Hindlimb muscle (tissue), 1 donor: Measurements from ENCODE around the gene CACNA2D3. TPM values are rescaled to one million over a fixed set of nuclear protein-coding genes. Genes with fewer than 3 reads are reported as not detected.
"Not testable (repeated sequence)": the region's sequence is repeated elsewhere in the genome, so short reads cannot be mapped to it uniquely, and the experiment has no call there.

ENCODE experiments used
- DNase-seq: peaks from one replicate; pipeline ENCODE4 v3.0.0-alpha.2; 2013
- polyA plus RNA-seq: library from polyadenylated mRNA; unstranded; fragments of 120-200 nt; gene quantifications from one replicate; pipeline ENCODE4 v1.2.1, GENCODE V29; 2013; ENCODE audit not compliant: insufficient read length

CACNA2D3 gene
- polyA plus RNA-seq, 1 donor = 2.4 TPM

DNA sequence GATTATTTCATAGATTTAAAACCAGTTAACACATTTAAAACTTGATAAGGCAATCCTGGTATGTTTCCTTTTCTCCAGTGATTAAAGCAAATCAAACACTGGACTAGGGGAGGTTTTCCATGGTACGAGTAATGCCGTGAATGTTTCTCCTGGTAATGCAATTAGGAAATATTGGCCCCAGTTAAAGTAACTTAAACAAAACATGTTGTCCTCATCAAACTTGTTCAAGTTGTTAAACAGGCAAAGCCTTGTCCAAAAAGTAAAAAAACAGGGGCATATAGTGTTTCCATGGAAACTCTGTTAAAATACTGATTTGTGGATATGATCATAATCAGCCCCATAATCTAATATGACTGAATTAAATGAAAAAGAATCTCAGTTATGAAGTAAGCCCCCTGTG lies 818.6 kb downstream of the CACNA2D3 start:
- DNase-seq = peak; percentile 40

DNA sequence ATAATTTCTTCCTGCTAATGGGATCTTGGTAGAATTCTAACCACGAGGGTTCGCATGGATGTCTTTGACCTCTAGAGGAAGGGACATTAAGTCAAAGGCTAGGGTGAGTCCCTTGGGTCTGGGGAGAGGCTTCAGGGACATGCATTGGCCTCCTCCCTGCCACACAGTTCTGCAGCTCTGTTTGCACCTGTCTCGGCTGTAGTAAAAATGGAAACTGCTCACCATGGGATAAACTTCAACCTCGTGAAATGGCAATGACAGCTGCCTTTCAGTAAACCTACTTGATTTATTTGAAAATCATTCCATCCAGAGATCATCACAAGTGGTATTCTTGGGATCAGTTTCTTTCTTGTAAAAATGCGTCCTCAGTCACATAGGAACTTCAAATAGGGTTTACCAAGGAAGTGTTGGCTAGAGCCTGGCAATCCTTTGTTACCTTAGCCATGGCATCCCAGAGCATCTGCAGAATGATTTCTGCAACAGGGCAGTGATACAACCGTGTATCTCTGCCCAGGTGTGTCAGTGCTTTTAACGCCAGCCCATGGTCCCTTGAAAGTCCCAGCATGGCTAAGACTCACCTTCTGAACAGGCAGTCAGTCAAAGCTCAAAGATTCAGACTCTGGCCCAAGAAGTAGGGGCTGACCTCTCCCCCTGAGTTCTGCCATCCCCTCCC lies 819.5 kb downstream of the CACNA2D3 start:
- DNase-seq = no peak

DNA sequence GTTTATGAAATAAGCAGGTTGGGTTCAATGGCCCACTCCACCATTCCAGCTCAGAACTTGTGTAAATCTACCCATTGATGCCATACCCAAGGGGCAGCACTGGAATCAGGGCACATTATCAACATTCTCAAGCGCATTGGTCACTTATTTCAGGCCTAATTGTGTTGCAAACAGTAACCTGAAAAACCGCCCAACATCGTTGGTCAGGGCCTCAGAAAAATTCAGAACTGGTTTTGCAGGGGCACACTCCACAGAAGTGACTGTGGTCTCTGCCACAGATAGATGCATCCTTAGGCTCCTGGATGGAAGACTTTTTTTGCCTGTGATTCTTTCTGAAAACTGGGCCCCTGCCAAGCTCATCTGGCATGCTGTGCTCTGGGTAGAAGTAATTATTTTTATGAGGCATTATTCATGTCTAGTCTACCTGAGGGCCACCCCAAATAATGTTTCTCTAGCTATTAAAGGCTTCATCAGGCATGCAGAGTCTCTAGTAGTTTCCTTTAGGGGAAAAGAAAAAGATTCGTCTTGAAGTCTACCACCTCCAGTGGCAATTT lies 827.2 kb downstream of the CACNA2D3 start:
- DNase-seq = no peak

DNA sequence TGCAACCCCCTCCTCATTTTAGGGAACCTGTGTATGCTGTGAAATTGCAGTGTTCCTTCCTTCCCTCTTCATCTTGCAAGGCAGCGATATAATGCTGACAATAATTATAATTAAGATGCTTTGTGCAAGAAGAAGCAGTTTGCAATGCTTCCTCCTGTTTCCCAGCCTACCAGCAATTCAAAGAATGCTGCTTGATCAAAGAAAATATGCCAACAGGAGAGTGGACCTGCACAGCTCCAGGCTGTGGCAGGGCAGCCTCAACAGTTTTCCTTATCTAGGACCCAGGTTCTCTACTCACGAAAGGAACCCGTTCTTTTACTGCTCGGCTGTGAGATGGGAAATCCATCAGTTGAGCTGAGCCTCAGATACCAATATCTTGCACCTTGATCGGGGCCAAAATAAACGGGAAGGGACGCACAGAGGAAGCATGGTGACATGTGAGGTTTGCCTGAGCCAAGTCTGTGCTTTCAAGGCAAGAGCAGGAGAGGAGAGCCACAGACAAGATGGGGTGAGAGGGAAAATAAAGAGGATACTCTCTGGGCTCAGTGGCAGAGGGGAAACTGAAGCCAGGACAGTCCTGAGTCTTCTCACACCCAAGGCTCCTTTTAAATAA lies 828.1 kb downstream of the CACNA2D3 start:
- DNase-seq = no peak

DNA sequence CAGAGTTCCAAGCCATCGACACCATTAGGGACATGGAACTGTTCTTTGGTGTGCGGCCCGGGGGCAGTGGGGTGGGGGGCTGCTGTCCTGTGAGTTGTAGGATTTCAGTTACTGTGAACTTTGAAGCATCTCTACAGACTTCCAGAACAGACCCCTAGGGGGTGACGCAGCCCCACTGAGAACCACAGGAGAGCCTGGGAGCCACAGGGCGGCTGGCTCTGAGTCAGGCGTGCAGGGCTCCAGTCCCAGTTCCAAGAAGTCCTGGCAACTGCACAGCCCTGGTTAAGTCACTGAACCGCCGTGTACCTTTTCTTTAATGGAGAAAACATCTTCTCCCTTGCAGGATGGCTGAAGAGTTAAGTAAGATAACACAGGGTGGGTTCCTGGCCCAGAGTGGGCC lies 829.1 kb downstream of the CACNA2D3 start:
- DNase-seq = peak; percentile 81

DNA sequence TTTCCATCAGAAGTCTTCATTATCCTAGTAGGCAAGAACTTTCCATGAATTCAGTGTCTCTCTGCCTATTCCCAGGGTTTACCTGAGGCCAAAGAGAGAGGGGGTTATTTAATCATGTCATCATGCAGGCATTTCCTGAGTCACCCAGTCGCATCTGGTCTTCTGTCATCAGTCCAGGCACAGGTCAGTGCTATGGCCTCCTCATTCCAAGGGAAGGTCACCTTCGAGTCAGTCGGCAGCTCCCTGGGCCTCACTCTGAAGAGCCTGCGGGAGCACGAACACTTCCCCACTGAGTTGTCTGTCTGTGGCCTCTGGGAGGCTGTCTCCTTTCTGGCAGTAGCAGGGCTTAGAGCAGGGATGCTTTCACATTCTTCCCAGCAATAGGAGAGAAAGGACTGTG lies 831.7 kb downstream of the CACNA2D3 start:
- no peak for DNase-seq

DNA sequence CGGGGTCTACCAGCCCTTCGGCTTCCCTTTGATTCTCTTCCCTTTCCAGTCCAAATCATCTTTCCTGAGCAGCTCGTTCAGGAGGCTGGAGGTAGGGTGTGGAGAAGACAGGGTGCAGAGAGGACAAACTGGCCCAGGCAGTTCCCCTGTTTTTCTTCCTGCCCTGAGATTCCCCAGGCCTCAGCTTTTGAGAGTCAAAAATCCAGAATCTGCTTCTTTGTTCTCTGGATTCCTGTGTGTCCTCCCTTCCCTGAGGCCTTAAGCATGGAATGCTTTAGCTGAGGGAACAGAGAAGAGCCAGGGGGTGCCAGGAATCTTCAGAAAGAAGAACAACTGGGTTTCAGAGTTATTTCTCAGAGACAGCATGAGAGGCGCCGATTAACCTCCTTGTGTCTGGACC lies 832.2 kb downstream of the CACNA2D3 start:
- no peak for DNase-seq

DNA sequence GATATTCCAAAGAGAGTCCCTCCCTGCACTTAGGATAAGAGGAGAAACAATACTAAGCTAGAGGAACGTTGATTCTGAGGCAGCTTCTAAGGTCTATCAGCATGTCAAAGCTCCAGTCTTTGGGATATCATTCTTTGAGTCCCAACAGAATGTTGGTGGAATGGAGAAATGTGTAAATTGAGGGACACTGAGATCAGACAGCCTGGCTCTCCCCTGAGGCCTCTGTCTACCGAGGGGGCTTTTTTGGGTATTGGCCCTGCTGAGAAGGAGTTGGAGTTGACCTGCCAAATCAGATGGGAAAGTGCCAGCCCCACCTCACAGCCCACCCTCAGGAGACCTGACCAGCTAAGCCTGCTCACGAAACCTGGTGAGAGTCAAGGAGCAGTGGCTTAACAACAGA lies 833.1 kb downstream of the CACNA2D3 start:
- no peak for DNase-seq

DNA sequence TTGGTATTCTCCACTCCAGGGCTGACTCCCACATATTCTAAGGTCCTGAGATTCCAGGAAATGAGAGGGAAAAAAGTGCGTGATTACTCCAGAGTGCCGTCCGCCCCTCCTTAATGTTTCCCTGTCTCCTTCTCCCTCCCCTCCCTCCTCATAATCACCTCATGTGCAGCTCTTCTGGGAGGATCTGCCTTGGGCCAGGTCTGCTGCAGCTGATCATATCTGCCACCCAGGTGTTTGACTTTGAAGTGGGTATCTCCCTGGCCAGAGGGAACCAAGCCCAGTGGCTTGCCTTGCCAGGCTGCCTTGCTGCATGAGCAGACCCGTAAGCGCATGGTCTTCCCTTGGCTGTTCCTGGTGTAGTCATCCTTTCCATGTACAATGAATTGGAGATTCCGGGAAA lies 833.6 kb downstream of the CACNA2D3 start:
- no peak for DNase-seq

DNA sequence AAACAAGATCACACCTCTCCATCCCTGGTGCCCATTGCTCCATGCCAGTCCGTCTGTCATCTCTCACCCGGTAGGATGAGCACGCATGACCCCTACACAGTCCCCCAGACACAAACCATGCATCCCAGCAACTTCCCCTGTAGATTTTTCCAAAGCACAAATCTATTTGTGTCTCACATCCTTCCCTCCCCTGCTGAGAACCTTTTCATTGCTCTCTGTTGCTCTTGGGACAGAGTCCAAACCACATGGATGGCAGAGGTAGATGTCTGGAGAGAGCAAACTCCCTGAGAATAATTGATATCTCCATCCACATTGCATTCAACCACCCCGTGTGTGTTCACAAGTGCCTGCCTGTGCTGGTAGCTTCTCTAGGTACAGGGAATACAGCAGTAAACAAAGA lies 835.4 kb downstream of the CACNA2D3 start:
- no peak for DNase-seq

DNA sequence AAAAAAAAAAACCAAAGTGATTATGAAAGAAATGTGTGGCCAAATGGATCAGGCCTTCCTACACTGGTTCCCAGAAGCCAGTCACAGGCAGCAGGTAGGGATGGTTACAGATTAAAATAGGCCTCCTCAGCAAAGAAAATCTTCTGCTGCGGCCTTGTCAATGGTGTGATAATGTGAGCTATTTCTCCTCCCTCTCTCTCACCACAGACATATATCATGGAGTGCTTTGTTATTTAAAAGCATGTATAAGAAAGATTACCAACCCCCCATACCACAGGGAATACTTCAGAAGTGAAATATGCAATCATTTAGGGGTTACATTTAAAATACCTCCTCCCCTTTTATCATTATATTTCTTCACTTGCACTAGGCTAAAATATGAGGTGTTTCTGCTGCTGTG lies 837.7 kb downstream of the CACNA2D3 start:
- no peak for DNase-seq

DNA sequence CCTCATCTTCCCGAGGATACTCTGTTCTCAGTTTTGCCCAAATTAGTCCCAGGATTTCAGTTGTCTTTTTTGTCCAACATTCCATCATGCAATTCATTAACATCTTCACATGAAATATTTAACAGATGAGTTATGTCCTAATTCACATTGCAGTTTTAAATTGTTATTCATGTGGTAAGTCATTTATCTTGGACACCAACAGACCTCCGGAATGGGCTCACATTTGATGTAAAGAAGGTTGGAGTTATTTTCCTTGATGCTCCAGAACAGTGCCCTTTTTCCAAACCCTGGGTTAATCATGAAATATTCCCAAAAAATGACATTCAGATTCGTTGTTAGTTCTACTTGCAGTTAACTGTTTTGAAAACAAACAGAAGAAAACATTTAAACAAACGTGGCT lies 838.3 kb downstream of the CACNA2D3 start:
- DNase-seq = no peak

DNA sequence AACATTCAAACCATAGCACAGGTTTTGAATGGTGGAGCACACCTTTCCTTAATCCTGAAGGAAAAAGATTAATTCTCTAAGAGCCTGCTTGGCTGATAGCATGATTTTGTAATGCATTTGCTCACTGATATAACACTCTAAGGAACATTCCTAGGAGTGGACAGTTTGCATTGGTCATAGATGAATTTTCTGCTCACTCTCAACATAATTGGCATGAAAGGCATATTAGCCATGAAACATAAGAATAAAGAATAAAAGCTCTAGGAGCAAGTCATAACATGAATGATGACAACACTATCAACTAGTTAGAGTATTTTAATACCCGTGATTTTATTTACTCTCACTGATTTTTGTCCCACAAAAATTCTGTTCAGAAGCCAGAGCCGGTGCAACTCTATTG lies 839.8 kb downstream of the CACNA2D3 start:
- no peak for DNase-seq

DNA sequence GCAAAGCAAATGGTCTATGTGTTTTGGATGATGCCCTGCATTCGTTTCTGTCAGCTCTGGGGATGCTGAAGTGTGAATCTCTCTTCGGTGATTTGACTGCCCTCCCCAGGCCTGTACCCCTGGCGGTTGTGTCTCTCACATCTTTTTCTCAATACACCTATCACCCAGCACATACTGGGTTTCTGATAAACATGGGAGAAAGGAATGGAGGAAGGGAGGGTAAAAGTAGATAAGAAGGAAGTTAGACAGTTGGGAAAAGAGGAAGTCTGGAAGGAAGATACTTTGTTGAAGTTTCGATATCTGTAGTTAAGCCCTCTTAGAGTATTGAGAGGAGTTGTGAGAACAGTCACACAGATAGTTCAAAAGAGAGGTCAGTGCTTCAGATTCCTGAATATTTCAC lies 841.3 kb downstream of the CACNA2D3 start:
- DNase-seq = no peak

DNA sequence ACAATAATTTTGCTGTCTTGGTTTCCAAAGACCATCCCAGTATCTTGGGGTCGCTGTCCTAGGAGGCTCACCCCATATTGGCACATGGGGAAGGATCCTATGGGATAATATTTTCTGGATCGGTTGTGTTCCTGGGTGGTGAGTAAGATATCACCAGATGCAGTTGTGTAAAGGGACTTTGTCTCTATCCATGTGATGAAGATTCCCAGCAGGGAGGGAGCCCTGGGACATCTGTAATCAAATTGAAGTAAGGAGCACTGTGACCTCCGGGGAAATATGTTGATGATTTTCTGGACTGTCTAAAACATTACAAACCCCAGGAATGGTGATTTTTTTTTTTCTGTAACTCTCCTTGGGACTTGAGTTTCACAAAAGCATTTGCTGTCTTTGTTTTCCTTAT lies 841.7 kb downstream of the CACNA2D3 start:
- DNase-seq = no peak

DNA sequence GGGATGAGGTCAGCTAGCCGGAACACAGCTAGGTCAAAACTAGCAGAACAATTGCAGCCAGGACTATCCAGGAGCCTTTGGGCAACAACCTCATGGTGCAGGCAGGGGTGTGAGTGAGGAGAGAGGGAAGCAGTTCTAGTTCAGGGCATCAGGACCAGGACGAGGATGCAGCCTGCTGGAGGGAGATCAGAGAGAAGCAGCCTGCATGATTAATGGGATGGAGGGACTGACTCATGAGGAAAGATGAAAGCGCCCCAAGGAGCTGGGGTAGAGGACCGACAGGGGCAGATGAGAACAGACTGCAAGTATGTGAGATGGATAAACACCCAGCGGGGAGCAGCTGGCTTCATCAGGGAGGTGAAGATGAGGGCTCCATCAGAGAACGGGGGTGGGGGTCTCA lies 843.4 kb downstream of the CACNA2D3 start:
- DNase-seq = no peak

DNA sequence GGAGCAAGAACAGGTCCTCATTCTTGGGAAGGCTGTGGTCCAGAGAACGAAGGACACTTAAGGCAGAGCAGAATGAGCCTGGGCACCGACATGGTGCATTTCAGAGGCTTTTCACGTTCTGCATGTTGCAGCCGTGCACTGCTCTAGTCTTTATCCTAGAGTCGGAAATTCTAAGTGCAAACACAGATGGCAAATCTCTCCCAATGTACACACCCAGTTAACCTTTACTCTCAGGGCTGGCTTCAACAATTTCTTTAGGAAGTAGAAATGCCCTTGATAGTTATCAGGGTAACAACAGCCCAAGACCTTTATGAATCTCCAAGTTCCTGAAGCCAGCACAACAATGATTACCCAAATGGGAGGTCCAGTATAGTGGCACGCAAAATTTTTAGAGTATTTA lies 844.6 kb downstream of the CACNA2D3 start:
- no peak for DNase-seq

DNA sequence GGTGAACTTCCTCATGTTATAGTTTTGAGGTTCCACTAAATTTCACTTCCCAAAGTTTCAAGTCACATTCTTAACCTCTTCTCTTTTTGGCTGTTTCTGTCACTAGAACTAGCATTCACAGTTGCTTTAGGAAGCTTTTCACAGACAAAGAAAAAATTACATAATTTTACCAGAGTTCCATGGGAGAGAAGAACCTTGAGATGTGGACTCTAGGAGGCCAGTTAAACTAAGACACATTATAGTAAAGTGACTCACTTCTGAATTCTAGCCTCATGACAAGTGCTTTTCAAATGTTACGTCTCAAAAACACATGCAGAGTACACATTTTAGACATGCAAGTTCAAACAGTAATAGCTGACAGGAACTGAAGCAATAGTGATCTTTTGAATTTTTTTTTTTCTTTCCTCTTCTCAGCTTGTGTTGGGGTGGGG lies 845.4 kb downstream of the CACNA2D3 start:
- DNase-seq = no peak

DNA sequence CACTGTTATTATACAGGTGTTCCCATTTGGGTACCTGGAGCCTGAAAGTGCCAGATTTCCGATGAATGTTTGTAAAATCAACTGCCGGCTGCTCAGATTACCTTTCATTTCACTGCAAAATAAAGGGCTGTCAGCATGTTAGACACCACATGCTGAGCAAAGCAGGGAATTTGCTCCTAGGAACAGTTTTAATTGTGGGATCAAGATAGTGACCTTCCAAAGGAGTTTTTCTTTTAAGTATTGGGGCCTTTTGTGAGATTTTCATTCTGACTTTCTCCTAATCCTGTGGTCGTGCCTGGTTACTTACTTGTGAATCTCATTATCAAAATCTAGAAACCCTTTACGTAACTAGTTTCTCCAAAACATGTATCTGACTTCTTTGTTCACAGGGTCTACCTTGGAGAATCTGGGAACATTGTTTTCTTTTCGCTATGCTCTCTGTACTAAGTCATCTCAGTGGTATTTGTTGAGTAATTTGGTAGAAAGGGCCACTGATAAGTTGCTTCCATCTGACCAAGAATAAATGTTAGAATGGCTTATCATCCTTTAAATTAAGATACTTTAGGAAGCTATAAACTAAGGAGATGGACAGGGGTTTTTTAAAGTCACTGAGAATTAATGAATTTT lies 846.3 kb downstream of the CACNA2D3 start:
- no peak for DNase-seq

DNA sequence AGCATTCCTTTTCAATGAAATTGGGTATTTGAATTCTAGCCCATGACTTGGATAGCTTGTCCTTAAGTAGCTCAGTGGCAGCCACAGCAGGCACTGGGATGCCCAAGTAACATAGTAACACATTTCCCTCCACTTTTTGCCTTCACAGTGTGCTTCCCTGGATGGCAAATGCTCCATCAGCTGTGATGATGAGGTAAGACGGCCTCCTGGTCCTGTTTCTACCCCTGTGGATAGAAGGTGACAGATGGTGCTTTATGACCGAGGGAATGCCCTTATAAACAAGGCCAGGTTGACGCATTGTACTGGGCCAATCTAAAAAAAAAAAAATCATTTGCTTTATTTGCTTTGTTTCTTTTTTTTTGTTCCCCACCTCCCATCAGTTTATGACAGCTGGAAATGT lies 847.3 kb downstream of the CACNA2D3 start:
- DNase-seq = no peak

DNA sequence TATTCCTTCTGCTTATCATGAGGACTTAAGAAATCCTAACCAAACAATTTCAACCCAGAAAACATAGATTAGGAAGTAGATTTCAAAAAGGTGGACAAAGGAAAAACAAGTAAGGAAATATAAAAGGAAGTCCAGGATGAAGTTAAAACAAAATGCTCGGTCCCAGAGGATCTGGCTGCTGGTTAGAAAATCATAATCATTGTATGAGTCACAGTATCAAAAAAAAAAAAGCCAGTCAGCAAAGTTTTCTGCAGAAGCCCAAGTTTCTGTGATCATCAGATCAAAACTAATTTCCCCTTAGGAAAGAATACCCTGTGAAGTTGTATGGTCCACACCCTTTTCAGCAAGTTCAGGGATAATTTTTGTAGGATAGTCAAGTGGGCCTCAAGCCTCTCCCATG lies 848.5 kb downstream of the CACNA2D3 start:
- no peak for DNase-seq

DNA sequence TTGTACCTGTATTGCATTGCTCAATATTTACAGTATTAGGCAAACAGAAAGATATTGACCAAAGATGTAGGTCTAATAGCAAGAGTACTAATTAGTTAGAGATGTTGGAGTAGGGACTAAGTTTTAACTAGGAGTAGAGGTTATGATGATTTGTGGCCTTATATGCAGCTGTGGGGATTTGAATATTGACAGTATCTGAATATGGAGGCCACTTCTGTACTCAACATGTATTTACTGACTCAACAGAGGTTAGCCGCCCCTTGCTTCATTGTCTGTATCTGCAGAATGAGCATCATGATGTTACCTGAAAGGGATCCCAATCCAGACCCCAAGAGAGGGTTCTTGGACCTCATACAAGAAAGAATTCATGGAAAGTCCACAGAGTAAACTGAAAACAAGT lies 855.1 kb downstream of the CACNA2D3 start:
- DNase-seq = no peak

DNA sequence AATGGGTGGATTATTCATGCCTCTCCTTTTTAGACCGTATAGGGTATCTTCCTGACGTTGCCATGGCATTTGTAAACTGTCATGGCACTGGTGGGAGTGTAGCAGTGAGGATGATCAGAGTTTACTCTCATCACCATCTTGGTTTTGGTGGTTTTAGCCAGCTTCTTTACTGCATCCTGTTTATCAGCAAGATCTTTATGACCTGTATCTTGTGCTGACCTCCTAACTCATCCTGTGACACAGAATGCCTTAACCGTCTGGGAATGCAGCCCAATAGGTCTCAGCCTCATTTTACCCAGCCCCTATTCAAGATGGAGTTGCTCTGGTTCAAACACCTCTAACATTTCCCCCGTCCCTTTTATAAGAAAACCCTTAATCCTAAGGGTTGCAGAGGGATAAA lies 855.6 kb downstream of the CACNA2D3 start:
- DNase-seq = not testable (repeated sequence)

DNA sequence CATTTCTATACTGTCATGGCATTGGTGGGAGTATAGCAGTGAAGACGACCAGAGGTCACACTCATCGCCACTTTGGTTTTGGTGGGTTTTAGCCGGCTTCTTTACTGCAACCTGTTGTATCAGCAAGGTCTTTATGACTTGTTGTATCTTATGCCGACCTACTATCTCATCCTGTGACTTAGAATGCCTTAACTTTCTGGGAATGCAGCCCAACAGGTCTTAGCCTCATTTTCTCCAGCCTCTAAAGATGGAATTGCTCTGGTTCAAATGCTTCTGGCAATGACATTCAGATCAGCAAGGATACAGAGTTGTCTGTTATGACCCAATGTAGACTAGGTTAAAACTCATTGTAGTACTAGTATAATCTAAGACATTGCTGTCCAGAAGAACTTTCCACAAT lies 860.5 kb downstream of the CACNA2D3 start:
- DNase-seq = no peak
